ENCODE data around the gene SIX1.

Gene SIX1

DNA sequence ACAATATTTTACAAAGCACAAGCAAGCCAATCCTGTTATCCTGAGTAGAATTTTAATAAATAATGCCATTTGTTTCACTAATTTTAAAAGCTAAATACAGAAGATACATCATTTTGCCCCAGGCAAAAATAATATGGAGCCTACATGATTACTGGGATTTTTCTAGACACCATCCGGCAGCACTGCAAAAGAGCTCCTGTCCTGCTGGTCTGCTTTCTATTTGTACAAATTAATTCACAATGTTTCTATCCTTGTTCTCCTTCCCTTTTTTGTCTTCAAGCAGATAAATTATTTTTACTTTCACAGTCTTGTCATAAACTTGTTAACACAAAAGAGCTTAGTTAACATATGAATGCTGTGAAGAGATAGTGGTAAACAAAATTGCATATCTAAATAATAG, 4.6 kb downstream of the SIX1 start:
- ATAC-seq (replicated peaks; ENCODE audit: extremely low read depth, poor library complexity, severe bottlenecking): no peak
- H3K27me3 Mint-ChIP-seq: peaks cover 99% of the 10 kb centered on the region

DNA sequence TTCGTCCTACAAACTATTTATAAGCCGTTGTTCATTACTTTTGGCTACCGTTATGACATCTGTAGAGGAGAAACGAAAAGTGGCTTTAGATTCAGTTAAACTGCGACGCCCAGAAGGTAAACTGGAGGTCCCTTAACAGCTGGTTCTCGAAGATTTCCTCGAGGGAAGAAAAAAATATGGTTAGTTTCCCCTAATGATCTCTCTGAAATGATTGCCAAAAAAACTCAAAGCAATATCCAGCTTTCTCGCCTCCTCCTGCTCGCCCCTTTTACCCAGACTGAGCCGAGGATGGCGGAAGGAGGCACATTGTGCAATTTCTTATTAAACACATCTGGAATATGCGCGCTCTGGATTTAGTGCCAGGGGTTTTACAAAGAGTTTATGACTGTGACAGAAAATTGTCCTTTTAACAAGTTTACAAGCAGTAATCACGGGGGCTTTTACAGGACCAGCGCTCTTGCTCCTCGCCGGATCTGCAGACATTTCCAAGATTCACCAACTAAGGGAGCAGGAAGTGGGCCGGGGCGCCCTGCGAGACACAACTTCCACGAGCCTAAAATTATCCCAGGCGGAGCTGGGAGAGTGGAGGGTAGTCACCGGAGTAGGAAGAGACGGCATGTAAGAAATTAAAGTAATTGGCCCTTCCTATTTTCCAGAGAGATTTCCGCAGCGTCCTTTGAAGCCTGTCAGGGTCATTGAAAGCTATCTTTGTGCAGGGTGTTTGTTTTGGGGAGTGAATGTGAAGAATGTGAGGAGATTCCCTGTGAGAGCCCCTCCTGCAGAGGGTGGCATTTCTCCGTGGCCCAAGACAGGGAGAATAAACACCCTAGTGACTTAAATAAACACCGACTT, 5.6 kb downstream of the SIX1 start:
- Mint-ChIP-seq H3K9me3 (no peaks in the 10 kb centered on the region), H3K4me3 (no peak overlapping the region), H3K27ac (ENCODE audit: low read depth) (no peak overlapping the region), H3K4me1 (peaks cover 12% of the 10 kb centered on the region), H3K36me3 (ENCODE audit: insufficient read depth) (peaks cover 2% of the 10 kb centered on the region), H3K27me3 (peaks cover 100% of the 10 kb centered on the region)
- ATAC-seq (replicated peaks; ENCODE audit: extremely low read depth, poor library complexity, severe bottlenecking) (no peak), DNase-seq (ENCODE audit: low spot score in 2 of 2) (no peak)

More for the DNA sequence above, 4.6 kb downstream of the SIX1 start:
- Mint-ChIP-seq H3K9me3 (no peaks in the 10 kb centered on the region), H3K27ac (ENCODE audit: low read depth) (no peak overlapping the region), H3K36me3 (ENCODE audit: insufficient read depth) (peaks cover 2% of the 10 kb centered on the region), H3K4me1 (peaks cover 12% of the 10 kb centered on the region), H3K4me3 (no peak overlapping the region)
- no peak for DNase-seq (ENCODE audit: low spot score in 2 of 2)

DNA sequence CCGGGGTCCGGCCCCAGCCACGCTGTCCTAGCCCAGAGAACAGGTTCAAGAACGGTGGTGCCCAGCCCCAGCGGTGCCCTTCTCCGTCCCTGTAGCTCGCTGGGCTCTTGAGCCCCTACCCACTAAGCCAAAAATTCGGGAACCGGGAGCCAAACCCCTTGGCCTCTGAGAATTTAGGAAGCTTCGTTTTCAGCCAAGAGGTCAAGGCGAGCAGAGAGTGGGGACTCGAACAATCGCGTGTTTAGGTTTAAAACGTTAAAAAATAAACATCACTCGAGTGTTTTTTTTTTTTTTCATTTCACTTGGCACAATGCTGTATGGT, 6.2 kb downstream of the SIX1 start:
- peaks cover 12% of the 10 kb centered on the region for H3K4me1 Mint-ChIP-seq
- H3K4me3 Mint-ChIP-seq: no peak overlapping the region
- ATAC-seq (replicated peaks; ENCODE audit: extremely low read depth, poor library complexity, severe bottlenecking) (no peak), DNase-seq (ENCODE audit: low spot score in 2 of 2) (no peak)
- no peaks in the 10 kb centered on the region for H3K9me3 Mint-ChIP-seq
- H3K27ac Mint-ChIP-seq (ENCODE audit: low read depth): no peak overlapping the region
- H3K27me3 Mint-ChIP-seq: peaks cover 100% of the 10 kb centered on the region
- peaks cover 2% of the 10 kb centered on the region for H3K36me3 Mint-ChIP-seq (ENCODE audit: insufficient read depth)

DNA sequence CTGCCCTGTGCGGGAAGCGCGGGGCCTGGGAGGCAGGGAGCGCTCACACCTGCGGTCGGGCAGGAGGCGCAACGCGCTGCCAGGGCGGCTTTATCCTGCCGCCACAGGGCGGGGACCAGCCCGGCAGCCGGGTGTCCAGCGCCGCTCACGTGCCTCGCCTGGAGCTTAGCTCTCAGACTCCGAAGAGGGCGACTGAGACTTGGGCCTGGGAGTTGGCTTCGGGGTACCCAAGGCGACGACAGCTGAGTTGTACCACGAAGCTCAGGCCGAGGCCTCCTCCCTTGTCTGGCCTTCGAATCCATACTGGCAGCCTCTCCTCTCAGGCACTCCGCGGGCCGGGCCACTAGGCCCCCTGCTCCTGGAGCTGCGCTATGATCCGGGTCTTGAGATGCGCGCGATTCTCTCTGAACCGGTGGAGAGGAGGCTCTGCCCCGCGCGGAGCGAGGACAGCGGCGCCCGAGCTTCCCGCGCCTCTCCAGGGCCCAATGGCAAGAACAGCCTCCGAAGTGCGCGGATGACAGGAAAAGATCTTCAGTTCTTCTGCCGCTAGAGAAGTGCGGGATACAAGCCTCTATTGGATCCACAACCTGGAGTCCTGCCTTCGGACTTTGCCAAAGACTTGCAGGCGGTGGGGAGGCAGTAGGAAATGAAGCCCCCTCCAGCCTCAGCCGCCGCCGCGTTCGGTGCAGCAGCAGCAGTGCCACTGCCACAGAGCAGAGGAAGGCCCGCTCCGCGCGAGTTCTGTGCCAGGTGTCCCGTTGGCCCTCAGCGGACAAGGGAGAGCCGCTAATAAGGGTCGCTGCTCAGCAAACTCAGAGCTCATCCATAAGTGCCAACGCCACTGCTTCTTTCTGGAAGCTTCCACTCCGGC, 6.8 kb downstream of the SIX1 start:
- peaks cover 100% of the 10 kb centered on the region for H3K27me3 Mint-ChIP-seq
- H3K4me3 Mint-ChIP-seq: no peak overlapping the region
- no peaks in the 10 kb centered on the region for H3K9me3 Mint-ChIP-seq
- DNase-seq (ENCODE audit: low spot score in 2 of 2) (no peak), ATAC-seq (replicated peaks; ENCODE audit: extremely low read depth, poor library complexity, severe bottlenecking) (no peak)
- no peaks in the 10 kb centered on the region for H3K36me3 Mint-ChIP-seq (ENCODE audit: insufficient read depth)
- no peak overlapping the region for H3K27ac Mint-ChIP-seq (ENCODE audit: low read depth)
- peaks cover 10% of the 10 kb centered on the region for H3K4me1 Mint-ChIP-seq

DNA sequence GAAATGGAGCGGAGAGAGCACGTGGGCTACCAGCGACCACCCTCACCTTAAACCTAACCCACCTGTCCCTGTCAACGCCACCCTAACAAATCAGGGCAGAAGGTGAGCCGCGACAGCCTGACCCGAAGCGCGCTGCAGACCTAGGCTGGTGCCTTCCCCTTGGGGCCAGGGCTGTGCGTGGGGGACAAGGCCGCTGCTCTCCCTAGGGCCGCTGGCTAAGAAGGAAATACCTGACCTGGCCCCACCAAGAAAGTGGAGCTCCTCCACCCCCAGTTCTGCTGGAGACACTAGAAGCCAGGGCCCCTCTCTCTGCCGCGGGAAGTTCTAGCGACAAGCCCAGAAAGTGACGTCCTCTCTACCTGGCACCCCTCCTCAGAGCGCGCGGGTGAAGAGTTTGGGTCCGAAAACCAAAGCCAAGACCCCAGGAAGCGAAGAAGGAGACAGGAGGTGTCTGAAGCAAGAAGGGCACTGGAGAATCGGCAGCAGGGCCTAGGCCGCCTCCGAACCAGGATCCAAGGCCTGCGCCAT, 7.5 kb downstream of the SIX1 start:
- Mint-ChIP-seq H3K4me3 (no peak overlapping the region), H3K4me1 (peaks cover 5% of the 10 kb centered on the region), H3K27me3 (peaks cover 100% of the 10 kb centered on the region), H3K9me3 (no peaks in the 10 kb centered on the region), H3K27ac (ENCODE audit: low read depth) (no peak overlapping the region), H3K36me3 (ENCODE audit: insufficient read depth) (no peaks in the 10 kb centered on the region)
- ATAC-seq (replicated peaks; ENCODE audit: extremely low read depth, poor library complexity, severe bottlenecking): no peak
- no peak for DNase-seq (ENCODE audit: low spot score in 2 of 2)

DNA sequence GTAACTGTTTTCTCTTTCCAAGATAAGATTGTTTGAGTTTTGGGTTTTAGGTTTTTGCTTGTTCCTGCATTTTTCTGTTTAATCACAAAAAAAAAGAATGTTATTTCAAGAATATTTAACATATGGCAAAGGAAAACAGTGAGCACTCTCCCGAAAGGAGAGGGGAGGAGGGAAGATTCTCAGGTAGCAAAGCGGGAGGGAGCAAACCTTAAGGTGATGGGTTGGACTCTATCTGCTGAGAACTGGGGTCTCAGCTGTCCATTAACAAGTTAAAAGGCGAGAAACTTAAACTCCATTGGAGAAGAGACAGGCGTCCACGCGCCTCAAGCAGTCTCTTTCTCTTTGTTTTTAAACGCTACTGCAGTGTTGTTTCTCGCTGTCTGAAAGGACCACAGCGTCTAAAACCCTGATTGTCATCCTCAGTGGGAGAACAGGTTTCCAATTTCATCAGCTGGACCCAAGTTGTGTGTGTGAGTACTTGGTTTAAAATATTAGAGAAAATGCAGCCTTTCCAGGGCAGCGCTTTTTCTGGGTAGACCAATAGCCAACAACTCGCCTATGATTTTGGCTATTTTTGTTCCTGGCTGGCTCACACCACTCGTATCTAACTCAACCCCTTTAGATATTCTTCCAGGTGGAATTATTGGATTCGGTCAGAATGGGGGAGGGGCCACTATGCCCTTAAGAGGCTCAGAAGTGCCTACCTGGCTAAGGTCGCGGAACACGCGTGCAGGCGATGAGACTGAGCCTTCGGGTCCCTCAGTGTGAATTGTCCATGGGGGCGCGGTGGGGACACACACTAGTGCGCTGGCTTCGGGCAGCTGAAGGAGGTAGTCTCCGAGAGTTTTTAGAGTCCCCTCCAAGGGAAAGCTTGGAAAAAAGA, 8.2 kb downstream of the SIX1 start:
- peaks cover 100% of the 10 kb centered on the region for H3K27me3 Mint-ChIP-seq
- H3K27ac Mint-ChIP-seq (ENCODE audit: low read depth): no peak overlapping the region
- H3K4me3 Mint-ChIP-seq: no peak overlapping the region
- DNase-seq (ENCODE audit: low spot score in 2 of 2): no peak
- no peaks in the 10 kb centered on the region for H3K36me3 Mint-ChIP-seq (ENCODE audit: insufficient read depth)
- peaks cover 5% of the 10 kb centered on the region for H3K4me1 Mint-ChIP-seq
- no peaks in the 10 kb centered on the region for H3K9me3 Mint-ChIP-seq
- ATAC-seq (replicated peaks; ENCODE audit: extremely low read depth, poor library complexity, severe bottlenecking): no peak

DNA sequence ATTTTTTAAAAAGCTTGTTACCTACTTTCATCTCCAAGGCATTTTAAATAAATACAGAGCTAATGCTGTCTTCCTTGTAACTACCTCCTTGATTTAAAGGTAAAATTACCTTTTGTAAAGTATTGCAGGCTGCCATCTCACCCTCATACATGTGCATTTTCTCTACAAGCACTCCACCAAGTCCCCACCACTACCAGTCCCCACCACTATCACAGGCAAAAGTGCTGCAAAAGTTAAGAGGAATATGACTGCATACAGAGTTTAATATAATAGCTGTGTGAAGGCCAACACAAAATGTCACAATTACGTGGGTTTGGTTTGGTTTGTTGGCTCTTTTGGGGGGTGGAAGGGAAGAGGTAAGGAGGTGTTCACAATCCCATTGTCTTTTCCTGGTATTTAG, 9.6 kb downstream of the SIX1 start:
- no peak overlapping the region for H3K27ac Mint-ChIP-seq (ENCODE audit: low read depth)
- H3K4me1 Mint-ChIP-seq: peaks cover 5% of the 10 kb centered on the region
- ATAC-seq (replicated peaks; ENCODE audit: extremely low read depth, poor library complexity, severe bottlenecking) (no peak), DNase-seq (ENCODE audit: low spot score in 2 of 2) (no peak)
- H3K9me3 Mint-ChIP-seq: no peaks in the 10 kb centered on the region
- no peak overlapping the region for H3K4me3 Mint-ChIP-seq
- H3K36me3 Mint-ChIP-seq (ENCODE audit: insufficient read depth): no peaks in the 10 kb centered on the region
- peaks cover 94% of the 10 kb centered on the region for H3K27me3 Mint-ChIP-seq

DNA sequence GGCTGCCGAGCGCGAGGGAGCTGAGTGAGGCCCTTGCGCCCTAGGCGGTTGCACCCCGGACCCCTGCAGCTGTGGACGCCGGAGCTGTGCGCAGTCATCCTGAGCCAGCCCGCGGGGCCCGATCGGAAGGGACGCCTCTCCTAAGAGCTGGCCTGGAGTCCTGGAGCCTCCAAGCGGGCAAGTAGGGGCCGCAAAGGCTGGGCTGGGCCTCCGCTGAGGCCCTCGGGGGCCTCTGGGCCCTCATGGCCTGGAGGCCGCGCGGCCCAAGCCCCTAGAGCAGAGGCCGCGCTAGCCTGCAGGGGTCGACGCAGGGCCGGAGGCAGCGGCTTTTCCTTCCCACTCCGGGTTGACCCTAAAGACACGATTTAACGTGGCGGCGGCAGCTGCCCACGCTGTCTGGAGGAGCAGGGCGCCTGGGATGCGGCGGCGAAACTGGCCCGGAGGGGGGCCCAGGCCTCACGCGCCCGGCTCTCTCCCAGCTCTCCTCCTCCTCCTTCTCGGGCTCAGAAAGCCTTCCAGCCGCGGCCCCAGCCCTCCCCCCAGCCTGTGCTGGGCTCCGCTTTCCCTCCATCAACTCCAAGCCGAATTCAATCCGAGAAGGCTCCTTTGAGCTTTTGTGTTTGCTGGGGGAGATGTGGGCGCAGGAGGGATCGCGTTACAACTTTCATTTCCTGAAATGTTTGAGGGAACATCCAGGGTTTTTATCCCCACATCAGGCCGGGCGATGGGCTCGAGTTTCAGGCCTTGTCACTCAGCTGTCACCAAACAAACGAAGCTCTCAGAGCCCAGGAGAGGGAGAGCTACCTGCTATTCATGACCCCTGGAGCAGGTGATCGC, 11.6 kb downstream of the SIX1 start:
- Mint-ChIP-seq H3K4me1 (peaks cover 5% of the 10 kb centered on the region), H3K36me3 (ENCODE audit: insufficient read depth) (no peaks in the 10 kb centered on the region), H3K4me3 (peak overlapping the region; percentile 52), H3K9me3 (no peaks in the 10 kb centered on the region), H3K27me3 (peaks cover 74% of the 10 kb centered on the region), H3K27ac (ENCODE audit: low read depth) (no peak overlapping the region)
- ATAC-seq (replicated peaks; ENCODE audit: extremely low read depth, poor library complexity, severe bottlenecking) (no peak), DNase-seq (ENCODE audit: low spot score in 2 of 2) (no peak)

DNA sequence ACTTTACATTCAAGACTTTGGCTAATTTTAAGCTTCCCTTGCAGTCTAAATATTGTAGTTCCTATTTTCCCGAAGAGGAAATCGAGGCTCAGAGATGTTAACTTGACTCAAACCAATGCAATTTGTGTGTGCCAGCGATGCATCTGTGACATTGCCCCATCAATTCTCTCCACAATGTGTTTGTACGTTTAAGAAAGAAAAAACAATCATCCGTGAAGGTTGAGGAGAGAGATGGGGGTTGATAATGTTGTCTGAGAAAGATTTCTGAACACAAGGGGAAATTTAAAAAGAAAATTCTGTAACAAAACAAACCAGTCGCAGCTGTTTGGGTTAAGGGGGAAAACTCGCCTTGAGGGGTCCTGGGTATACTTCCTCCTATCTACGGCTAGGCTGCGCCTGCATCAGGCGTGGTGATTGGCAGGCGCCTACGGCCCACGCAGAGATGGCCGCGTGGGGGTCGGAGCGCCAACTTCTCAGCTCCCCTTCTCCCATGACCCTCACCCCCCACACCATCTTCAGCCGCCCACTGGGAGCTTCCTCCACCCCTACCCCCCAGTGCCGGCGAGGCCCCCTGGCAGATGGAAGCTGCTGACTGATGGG, 12.3 kb downstream of the SIX1 start:
- Mint-ChIP-seq H3K36me3 (ENCODE audit: insufficient read depth) (no peaks in the 10 kb centered on the region), H3K27ac (ENCODE audit: low read depth) (no peak overlapping the region), H3K9me3 (no peaks in the 10 kb centered on the region), H3K4me1 (peaks cover 10% of the 10 kb centered on the region), H3K4me3 (no peak overlapping the region), H3K27me3 (peaks cover 67% of the 10 kb centered on the region)
- no peak for ATAC-seq (replicated peaks; ENCODE audit: extremely low read depth, poor library complexity, severe bottlenecking)
- DNase-seq (ENCODE audit: low spot score in 2 of 2): no peak

DNA sequence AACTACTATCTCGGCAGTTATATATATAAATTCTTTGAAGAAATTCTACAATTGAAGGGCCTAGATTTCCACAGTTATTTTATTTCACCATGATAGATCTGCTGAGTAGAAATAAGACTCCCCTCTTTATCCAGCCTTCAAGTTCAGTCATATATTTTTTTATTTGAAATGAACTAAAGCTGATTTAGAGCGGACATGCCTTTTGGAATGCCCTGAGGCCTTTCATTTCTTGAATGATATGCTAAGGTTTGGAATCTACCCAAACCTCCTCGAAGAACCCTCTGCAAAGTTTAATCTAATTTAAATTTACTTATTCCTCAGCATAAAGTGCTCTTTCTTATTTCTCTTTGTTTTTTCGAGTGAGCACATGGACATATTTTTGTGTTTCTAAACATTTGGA, 15.1 kb downstream of the SIX1 start:
- Mint-ChIP-seq H3K4me1 (peaks cover 10% of the 10 kb centered on the region), H3K27me3 (peaks cover 39% of the 10 kb centered on the region), H3K9me3 (no peaks in the 10 kb centered on the region), H3K36me3 (ENCODE audit: insufficient read depth) (no peaks in the 10 kb centered on the region), H3K4me3 (no peak overlapping the region), H3K27ac (ENCODE audit: low read depth) (no peak overlapping the region)
- ATAC-seq (replicated peaks; ENCODE audit: extremely low read depth, poor library complexity, severe bottlenecking): no peak
- no peak for DNase-seq (ENCODE audit: low spot score in 2 of 2)

DNA sequence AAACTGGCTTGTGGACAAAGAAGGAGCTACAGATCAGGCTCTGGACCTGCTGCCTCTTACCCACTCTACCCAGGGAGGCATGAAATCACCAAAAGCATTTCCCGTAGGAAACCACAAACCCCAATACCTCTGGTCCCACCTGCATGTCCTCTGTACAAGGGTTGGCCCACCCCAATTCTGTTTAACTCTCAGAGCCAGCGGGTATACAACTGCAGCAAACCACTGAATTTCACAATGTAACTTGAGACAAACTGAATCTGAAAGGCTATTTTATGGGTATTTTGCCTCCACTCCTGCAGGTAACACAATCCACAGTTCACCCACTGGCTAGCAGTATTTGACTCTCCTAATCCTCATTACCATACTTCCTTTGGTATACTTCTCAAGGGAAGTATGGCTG, 16.5 kb downstream of the SIX1 start:
- peaks cover 25% of the 10 kb centered on the region for H3K27me3 Mint-ChIP-seq
- no peak overlapping the region for H3K27ac Mint-ChIP-seq (ENCODE audit: low read depth)
- peaks cover 10% of the 10 kb centered on the region for H3K4me1 Mint-ChIP-seq
- peak overlapping the region; percentile 31 for H3K4me3 Mint-ChIP-seq
- ATAC-seq (replicated peaks; ENCODE audit: extremely low read depth, poor library complexity, severe bottlenecking): peak; percentile 56
- H3K9me3 Mint-ChIP-seq: no peaks in the 10 kb centered on the region
- no peaks in the 10 kb centered on the region for H3K36me3 Mint-ChIP-seq (ENCODE audit: insufficient read depth)
- DNase-seq (ENCODE audit: low spot score in 2 of 2): no peak

Data from central memory CD8-positive, alpha-beta T cell (primary cell).